Kasumi-1 (cell line): ENCODE data around the gene SP1.
"Not testable (repeated sequence)": the region's sequence is repeated elsewhere in the genome, so short reads cannot be mapped to it uniquely, and the experiment has no call there.

Source experiments
- DNase-seq, 2 experiments: peaks; one replicate each; lab custom pipeline; 2025; lab: John Stamatoyannopoulos, UW

SP1 gene

GRCh38 chr12:53380104-53380793, at the start of gene SP1:
Gene SP1 (plus strand): TSS chr12:53380176. CDS start chr12:53380292, 116 bp downstream.
- DNase-seq = peak; percentile 86 to 89

GRCh38 chr12:53330671-53331070, 49.3 kb upstream of the SP1 start:
- DNase-seq = no peak

- DNase-seq = not testable (repeated sequence)
These were observed 47.6 kb upstream of the SP1 start for GRCh38 chr12:53332339-53332738.

GRCh38 chr12:53332744-53333143, 47.2 kb upstream of the SP1 start:
- no peak for DNase-seq

- DNase-seq = no peak
These were observed 46.7 kb upstream of the SP1 start for GRCh38 chr12:53333289-53333688.

GRCh38 chr12:53333845-53334244, 46.1 kb upstream of the SP1 start:
- DNase-seq = no peak

GRCh38 chr12:53334822-53335221, 45.2 kb upstream of the SP1 start:
- DNase-seq = no peak

- DNase-seq = peak; percentile 39 to 51
These were observed 43.7 kb upstream of the SP1 start, which contains the start of gene SP7 for GRCh38 chr12:53336181-53336681. Gene SP7 (minus strand): TSS chr12:53336354. CDS start chr12:53335646, 708 bp downstream.

- DNase-seq = no peak
These were observed 42.0 kb upstream of the SP1 start for GRCh38 chr12:53338017-53338416.

- no peak for DNase-seq
These were observed 41.1 kb upstream of the SP1 start for GRCh38 chr12:53338916-53339315.

GRCh38 chr12:53340398-53340797, 39.6 kb upstream of the SP1 start:
- no peak for DNase-seq

GRCh38 chr12:53343449-53343848, 36.5 kb upstream of the SP1 start:
- no peak for DNase-seq

- DNase-seq = no peak
These were observed 36.0 kb upstream of the SP1 start for GRCh38 chr12:53343969-53344368.

GRCh38 chr12:53344487-53344823, 35.5 kb upstream of the SP1 start:
- DNase-seq = no peak

GRCh38 chr12:53344824-53345485, 35.0 kb upstream of the SP1 start:
- DNase-seq = peak; percentile 75 to 82

GRCh38 chr12:53345486-53346188, 34.3 kb upstream of the SP1 start:
- DNase-seq = no peak

GRCh38 chr12:53346491-53346890, 33.5 kb upstream of the SP1 start:
- DNase-seq = no peak

- no peak for DNase-seq
These were observed 32.1 kb upstream of the SP1 start for GRCh38 chr12:53347905-53348304.

- DNase-seq = peak; percentile 84 to 90
These were observed 27.4 kb upstream of the SP1 start for GRCh38 chr12:53352331-53353256.

- no peak for DNase-seq
These were observed 26.7 kb upstream of the SP1 start for GRCh38 chr12:53353257-53353655.

- no peak for DNase-seq
These were observed 24.9 kb upstream of the SP1 start for GRCh38 chr12:53355121-53355520.
